Lung (tissue), 12 donors: ENCODE data around the gene PRR22. TPM values are rescaled to one million over a fixed set of nuclear protein-coding genes. Genes with fewer than 3 reads are reported as not detected.
A peak's percentile ranks its signal among the peaks of the same experiment; 100 is the strongest.
"Not testable (repeated sequence)": the region's sequence is repeated elsewhere in the genome, so short reads cannot be mapped to it uniquely, and the experiment has no call there.

ENCODE experiments used
- ATAC-seq: fragments of 200-7000 bp; cut with Tn5 transposase; one replicate; pipeline ENCODE4 v1.9.1; 2020; ENCODE audit warnings: moderate number of reproducible peaks; ENCODE audit not compliant: insufficient read depth, low FRiP score
- DNase-seq, 3 donors: peaks; one replicate each; pipeline ENCODE4 v3.0.0-alpha.2; 2013 to 2017
- H3K27ac ChIP-seq, 2 donors: one replicate each; pipeline ENCODE4 v1.5.1; 2013; ENCODE audit warnings: mild to moderate bottlenecking in 2 of 2, moderate library complexity in 2 of 2, control low read depth in 1 of 2, inconsistent platforms in 1 of 2, low read depth in 1 of 2, low read length in 1 of 2
- H3K27me3 ChIP-seq, 3 donors: one replicate each; pipeline ENCODE4 v1.5.1; 2013; ENCODE audit warnings: low read length in 2 of 3; ENCODE audit not compliant: control insufficient read depth in 3 of 3, insufficient read depth in 3 of 3
- H3K36me3 ChIP-seq, 4 donors: one replicate each; pipeline ENCODE4 v1.5.1; 2013; ENCODE audit warnings: low read length in 4 of 4, mild to moderate bottlenecking in 1 of 4, moderate library complexity in 1 of 4; ENCODE audit not compliant: control insufficient read depth in 4 of 4, insufficient read depth in 4 of 4
- H3K4me1 ChIP-seq, 5 donors: one replicate each; pipeline ENCODE4 v1.5.1; 2013; ENCODE audit warnings: low read length in 5 of 5, mild to moderate bottlenecking in 2 of 5, moderate library complexity in 1 of 5; ENCODE audit not compliant: control insufficient read depth in 5 of 5, insufficient read depth in 5 of 5
- H3K4me3 ChIP-seq: one replicate; pipeline ENCODE4 v1.5.1; 2013; ENCODE audit warnings: mild to moderate bottlenecking, control low read depth, moderate library complexity
- H3K9ac ChIP-seq, 2 donors: one replicate each; pipeline ENCODE4 v1.5.1; 2013; ENCODE audit warnings: low read length in 2 of 2, control low read depth in 1 of 2; ENCODE audit not compliant: insufficient read depth in 1 of 2
- H3K9me3 ChIP-seq, 4 donors: one replicate each; pipeline ENCODE4 v1.5.1; 2013; ENCODE audit warnings: low read length in 3 of 4, mild to moderate bottlenecking in 1 of 4, moderate library complexity in 1 of 4; ENCODE audit not compliant: control insufficient read depth in 4 of 4, insufficient read depth in 3 of 4
- CTCF ChIP-seq: IDR thresholded peaks from 2 replicates; pipeline ENCODE4 v1.5.1; 2012; ENCODE audit warnings: mild to moderate bottlenecking; ENCODE audit errors: control extremely low read depth, extremely low read depth
- WGBS, 2 donors: extraction: QIAGEN DNeasy Blood & Tissue Kit; methylation state at CpG; one replicate each; pipeline ENCODE4 v1.1.7; 2013; 5-methylcytosine and 5-hydroxymethylcytosine counted together
- polyA plus RNA-seq, 2 donors: library from polyadenylated mRNA; stranded (reverse); fragments of 200-250 nt; gene quantifications; one replicate each; pipeline ENCODE4 v1.2.1, GENCODE V29; 2013
- total RNA-seq, 2 donors: library from RNA; depleted of rRNA in 1 of 2; stranded (reverse); fragments of >200 nt in 1 of 2; gene quantifications; one replicate each; pipeline ENCODE4 v1.2.1, GENCODE V29; 2014 to 2021
- donor health status: control.
- donor health status: control.
- donor health status: Bipolar disorder and iron deficiency.
- donor health status: healthy.
- donor health status: DM: yes; HTN: yes; CAD: no.

The PRR22 gene
- total and polyA plus RNA-seq, 4 donors: 0.20 to 6.8 (median 4.4) TPM

DNA sequence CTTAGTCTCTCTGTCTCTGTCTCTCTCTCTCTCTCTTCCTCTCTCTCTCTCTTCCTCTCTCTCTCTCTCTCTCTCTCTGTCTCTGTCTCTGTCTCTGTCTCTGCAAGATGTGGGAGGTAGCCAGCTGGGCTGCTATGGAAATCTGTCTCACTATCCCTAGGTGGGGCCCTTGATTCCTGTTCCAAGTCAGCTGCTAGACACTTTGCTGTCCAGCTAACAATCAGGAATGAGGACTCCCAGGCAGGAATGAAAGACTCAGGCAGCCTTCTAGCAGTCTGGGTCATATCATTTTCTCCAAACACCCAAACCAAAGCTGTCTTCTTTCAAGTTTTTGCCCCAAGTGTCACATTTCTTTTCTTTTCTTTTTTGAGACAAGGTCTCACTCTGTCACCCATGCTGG, 40.9 kb downstream of the PRR22 start:
- no peak overlapping the region for H3K27ac ChIP-seq
- H3K4me3 ChIP-seq: no peak overlapping the region
- H3K4me1 ChIP-seq: no peaks in the 10 kb centered on the region
- H3K9me3 ChIP-seq: no peaks in the 10 kb centered on the region
- DNase-seq: no peak
- no peaks in the 10 kb centered on the region for H3K36me3 ChIP-seq
- TF ChIP-seq CTCF: no peak
- H3K9ac ChIP-seq: no peak overlapping the region
- no peaks in the 10 kb centered on the region for H3K27me3 ChIP-seq
- ATAC-seq: no peak

DNA sequence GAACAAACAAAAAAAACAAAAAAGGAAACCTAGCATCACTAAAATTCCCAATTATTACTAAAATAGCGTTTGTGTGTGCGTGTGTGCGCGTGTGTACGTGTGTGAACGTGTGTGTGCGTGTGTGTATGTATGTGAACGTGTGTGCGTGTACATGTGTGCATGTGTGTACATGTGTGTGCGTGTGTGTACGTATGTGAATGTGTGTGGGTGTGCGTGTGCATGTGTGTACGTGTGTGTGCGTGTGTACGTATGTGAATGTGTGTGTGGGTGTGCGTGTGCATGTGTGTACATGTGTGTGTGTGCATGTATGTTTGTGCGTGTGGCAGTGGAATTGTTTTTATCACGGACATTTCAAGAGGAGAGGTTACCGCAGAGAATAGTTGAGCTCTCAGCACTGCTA, 42.5 kb downstream of the PRR22 start:
- no peaks in the 10 kb centered on the region for H3K9me3 ChIP-seq
- no peaks in the 10 kb centered on the region for H3K4me1 ChIP-seq
- no peak overlapping the region for H3K9ac ChIP-seq
- WGBS, 2 donors: 83 to 85% methylated on average over 19 of the region's 19 CpGs
- H3K27ac ChIP-seq: no peak overlapping the region
- ATAC-seq (no peak), DNase-seq (no peak)
- TF ChIP-seq CTCF: no peak
- H3K4me3 ChIP-seq: no peak overlapping the region
- H3K36me3 ChIP-seq: no peaks in the 10 kb centered on the region
- H3K27me3 ChIP-seq: no peaks in the 10 kb centered on the region

- TF ChIP-seq CTCF: no peak
- WGBS, 2 donors: 71 to 84% methylated on average over 8 of the region's 8 CpGs
- H3K9me3 ChIP-seq: no peaks in the 10 kb centered on the region
- H3K27ac ChIP-seq: no peak overlapping the region
- ATAC-seq (no peak), DNase-seq (peak in 2 of 3 donors; percentile 6 to 11)
- no peaks in the 10 kb centered on the region for H3K36me3 ChIP-seq
- H3K4me3 ChIP-seq: no peak overlapping the region
- no peaks in the 10 kb centered on the region for H3K4me1 ChIP-seq
- no peaks in the 10 kb centered on the region for H3K27me3 ChIP-seq
- no peak overlapping the region for H3K9ac ChIP-seq
Measured at GRCh38 chr19:5738423-5738822, 46.1 kb downstream of the PRR22 start.

DNA sequence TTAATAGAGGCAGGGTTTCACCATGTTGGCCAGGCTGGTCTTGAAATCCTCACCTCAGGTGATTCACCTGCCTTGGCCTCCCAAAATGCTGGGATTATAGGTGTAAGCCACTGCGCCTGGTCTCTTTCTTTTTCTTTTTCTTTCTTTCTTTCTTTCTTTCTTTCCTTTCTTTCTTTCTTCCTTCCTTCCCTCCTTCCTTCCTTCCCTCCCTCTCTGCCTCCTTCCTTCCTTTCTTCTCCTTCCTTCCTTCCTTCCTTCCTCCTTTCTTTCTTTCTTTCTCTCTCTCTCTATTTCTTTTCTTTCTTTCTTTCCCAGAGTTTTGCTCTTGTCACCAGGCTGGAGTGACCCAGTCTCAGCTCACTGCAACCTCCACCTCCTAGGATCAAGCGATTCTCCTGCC, 51.4 kb downstream of the PRR22 start:
- WGBS, 2 donors: 80 to 93% methylated on average over 2 of the region's 2 CpGs
- H3K27me3 ChIP-seq, H3K4me1 ChIP-seq, H3K9ac ChIP-seq, ATAC-seq, H3K4me3 ChIP-seq, DNase-seq, H3K36me3 ChIP-seq, H3K27ac ChIP-seq, H3K9me3 ChIP-seq: not testable (repeated sequence)

Other genes starting within 250 kb of the PRR22 start
- 1 to 10 TPM; 1.8 to 2.0 TPM for gene TINCR, start 216.8 kb downstream of the PRR22 start, total RNA-seq
- gene TINCR, start 216.8 kb downstream of the PRR22 start, polyA plus RNA-seq: 1 to 10 TPM; 1.0 to 2.0 TPM
- gene SAFB2, start 162.0 kb downstream of the PRR22 start, total RNA-seq: 10 to 100 TPM; 85.0 to 88.6 TPM
- gene SAFB2, start 162.0 kb downstream of the PRR22 start, polyA plus RNA-seq: 10 to 100 TPM; 39.7 to 51.9 TPM
- 100 to 1,000 TPM in 1 of 2 donors, 10 to 100 TPM in 1; 88.2 to 130 TPM for gene SAFB, start 161.7 kb downstream of the PRR22 start, total RNA-seq
- gene SAFB, start 161.7 kb downstream of the PRR22 start, polyA plus RNA-seq: 10 to 100 TPM; 59.5 to 67.2 TPM
- 10 to 100 TPM; 26.6 to 78.2 TPM for gene MICOS13, start 104.2 kb downstream of the PRR22 start, total RNA-seq
- gene MICOS13, start 104.2 kb downstream of the PRR22 start, polyA plus RNA-seq: 100 to 1,000 TPM in 1 of 2 donors, 10 to 100 TPM in 1; 77.1 to 184 TPM
- gene HSD11B1L, start 103.7 kb downstream of the PRR22 start, total RNA-seq: 10 to 100 TPM in 1 of 2 donors, 1 to 10 TPM in 1; 8.2 to 10.3 TPM
- gene HSD11B1L, start 103.7 kb downstream of the PRR22 start, polyA plus RNA-seq: 10 to 100 TPM in 1 of 2 donors, 1 to 10 TPM in 1; 7.5 to 12.2 TPM
- 100 to 1,000 TPM; 309 to 612 TPM for gene RPL36, start 94.5 kb downstream of the PRR22 start, total RNA-seq
- gene RPL36, start 94.5 kb downstream of the PRR22 start, polyA plus RNA-seq: 1,000 to 10,000 TPM in 1 of 2 donors, 100 to 1,000 TPM in 1; 793 to 1,934 TPM
- 10 to 100 TPM; 41.0 to 89.6 TPM for gene LONP1, start 64.6 kb downstream of the PRR22 start, total RNA-seq
- 10 to 100 TPM; 63.0 to 75.0 TPM for gene LONP1, start 64.6 kb downstream of the PRR22 start, polyA plus RNA-seq
- 10 to 100 TPM in 1 of 2 donors, 1 to 10 TPM in 1; 8.2 to 10.0 TPM for gene CATSPERD, start 64.1 kb downstream of the PRR22 start, total RNA-seq
- 10 to 100 TPM in 1 of 2 donors, 1 to 10 TPM in 1; 8.4 to 11.3 TPM for gene CATSPERD, start 64.1 kb downstream of the PRR22 start, polyA plus RNA-seq
- 10 to 100 TPM; 18.5 to 47.0 TPM for gene DUS3L, start 6.4 kb upstream of the PRR22 start, total RNA-seq
- 10 to 100 TPM; 32.7 to 40.8 TPM for gene DUS3L, start 6.4 kb upstream of the PRR22 start, polyA plus RNA-seq
- 1 to 10 TPM in 1 of 2 donors, under 1 TPM in 1; 0.23 to 3.3 TPM for gene NRTN, start 20.3 kb upstream of the PRR22 start, total RNA-seq
- gene NRTN, start 20.3 kb upstream of the PRR22 start, polyA plus RNA-seq: 1 to 10 TPM; 1.2 to 1.7 TPM
- gene FUT6, start 55.0 kb upstream of the PRR22 start, total RNA-seq: 1 to 10 TPM in 1 of 2 donors, not detected in 1; 1.9 TPM
- gene FUT6, start 55.0 kb upstream of the PRR22 start, polyA plus RNA-seq: 1 to 10 TPM in 1 of 2 donors, under 1 TPM in 1; 0.67 to 2.6 TPM
- gene FUT3, start 66.7 kb upstream of the PRR22 start, total RNA-seq: 10 to 100 TPM in 1 of 2 donors, 1 to 10 TPM in 1; 1.5 to 31.4 TPM
- gene FUT3, start 66.7 kb upstream of the PRR22 start, polyA plus RNA-seq: 10 to 100 TPM; 11.3 to 25.1 TPM
- gene FUT5, start 85.8 kb upstream of the PRR22 start, total RNA-seq: not detected
- not detected for gene FUT5, start 85.8 kb upstream of the PRR22 start, polyA plus RNA-seq
- gene NDUFA11, start 119.0 kb upstream of the PRR22 start, total RNA-seq: 100 to 1,000 TPM in 1 of 2 donors, 10 to 100 TPM in 1; 52.5 to 219 TPM
- gene NDUFA11, start 119.0 kb upstream of the PRR22 start, polyA plus RNA-seq: 100 to 1,000 TPM; 337 to 344 TPM
- 1 to 10 TPM; 6.3 to 7.2 TPM for gene VMAC, start 120.1 kb upstream of the PRR22 start, total RNA-seq
- 1 to 10 TPM; 3.3 to 5.0 TPM for gene VMAC, start 120.1 kb upstream of the PRR22 start, polyA plus RNA-seq
- gene CAPS, start 129.5 kb upstream of the PRR22 start, total RNA-seq: 100 to 1,000 TPM; 333 to 360 TPM
- gene CAPS, start 129.5 kb upstream of the PRR22 start, polyA plus RNA-seq: 100 to 1,000 TPM in 1 of 2 donors, 10 to 100 TPM in 1; 90.2 to 113 TPM
- gene RANBP3, start 193.4 kb upstream of the PRR22 start, total RNA-seq: 10 to 100 TPM; 60.4 to 67.7 TPM
- 10 to 100 TPM; 33.6 to 49.4 TPM for gene RANBP3, start 193.4 kb upstream of the PRR22 start, polyA plus RNA-seq